Trophoblast cell (in vitro differentiated cells and primary cell): Measurements from ENCODE around the gene WDR72.

Experiments used
- DNase-seq, 2 donors: peaks; one replicate each; pipeline ENCODE4 v3.0.0-alpha.2; 2016
- H2AFZ ChIP-seq: 2 replicates; pipeline ENCODE4 v1.6.1; 2013; ENCODE audit warnings: low read length, moderate library complexity, mild to moderate bottlenecking; ENCODE audit not compliant: insufficient read depth, poor library complexity
- H2AK5ac ChIP-seq: 2 replicates; pipeline ENCODE4 v1.6.1; 2013; ENCODE audit warnings: mild to moderate bottlenecking, low read length
- H2BK120ac ChIP-seq: 2 replicates; pipeline ENCODE4 v1.6.1; 2013; ENCODE audit warnings: low read length, mild to moderate bottlenecking, moderate library complexity; ENCODE audit not compliant: insufficient read depth, poor library complexity
- H2BK12ac ChIP-seq: 2 replicates; pipeline ENCODE4 v1.6.1; 2013; ENCODE audit warnings: mild to moderate bottlenecking, low read length, moderate library complexity
- H2BK5ac ChIP-seq: 2 replicates; pipeline ENCODE4 v1.6.1; 2013; ENCODE audit warnings: low read length, low read depth, moderate library complexity, mild to moderate bottlenecking; ENCODE audit not compliant: poor library complexity
- H3K14ac ChIP-seq: 2 replicates; pipeline ENCODE4 v1.6.1; 2013; ENCODE audit warnings: mild to moderate bottlenecking, low read length
- H3K18ac ChIP-seq: 2 replicates; pipeline ENCODE4 v1.6.1; 2013; ENCODE audit warnings: mild to moderate bottlenecking, low read length
- H3K23ac ChIP-seq: 2 replicates; pipeline ENCODE4 v1.6.1; 2013; ENCODE audit warnings: low read length
- H3K27ac ChIP-seq: 2 replicates; pipeline ENCODE4 v1.5.1; 2013; ENCODE audit warnings: low read depth, mild to moderate bottlenecking, inconsistent platforms, low read length, moderate library complexity
- H3K27me3 ChIP-seq: 2 replicates; pipeline ENCODE4 v1.6.1; 2013; ENCODE audit warnings: inconsistent platforms, mild to moderate bottlenecking, low read length, moderate library complexity; ENCODE audit not compliant: insufficient read depth
- H3K36me3 ChIP-seq, 2 experiments: 1 replicate in 1 of 2; 2 replicates in 1 of 2; pipeline ENCODE4 v1.6.1; 2013; ENCODE audit warnings: low read length in 2 of 2, mild to moderate bottlenecking in 2 of 2, moderate library complexity in 1 of 2; ENCODE audit not compliant: insufficient read depth in 2 of 2, control insufficient read depth in 1 of 2
- H3K4ac ChIP-seq: 2 replicates; pipeline ENCODE4 v1.6.1; 2013; ENCODE audit warnings: low read depth, mild to moderate bottlenecking, low read length, moderate library complexity
- H3K4me1 ChIP-seq, 2 experiments: 1 replicate in 1 of 2; 2 replicates in 1 of 2; pipeline ENCODE4 v1.6.1; 2013; ENCODE audit warnings: low read length in 2 of 2, mild to moderate bottlenecking in 2 of 2, moderate library complexity in 1 of 2; ENCODE audit not compliant: insufficient read depth in 2 of 2, control insufficient read depth in 1 of 2
- H3K4me2 ChIP-seq: 2 replicates; pipeline ENCODE4 v1.6.1; 2013; ENCODE audit warnings: inconsistent platforms, mild to moderate bottlenecking, low read length, moderate library complexity
- H3K4me3 ChIP-seq: 2 replicates; pipeline ENCODE4 v1.5.1; 2013; ENCODE audit warnings: mild to moderate bottlenecking, low read depth, low read length, inconsistent platforms
- H3K79me1 ChIP-seq: one replicate; pipeline ENCODE4 v1.6.1; 2013; ENCODE audit warnings: low read length
- H3K79me2 ChIP-seq: 2 replicates; pipeline ENCODE4 v1.6.1; 2013; ENCODE audit warnings: low read length, mild to moderate bottlenecking; ENCODE audit not compliant: control insufficient read depth, insufficient read depth, poor library complexity
- H3K9ac ChIP-seq: 2 replicates; pipeline ENCODE4 v1.6.1; 2013; ENCODE audit warnings: mild to moderate bottlenecking, low read length
- H3K9me3 ChIP-seq: 2 replicates; pipeline ENCODE4 v1.6.1; 2013; ENCODE audit warnings: low read depth, mild to moderate bottlenecking, control low read depth, inconsistent platforms, low read length; ENCODE audit not compliant: insufficient read depth
- H4K12ac ChIP-seq: 2 replicates; pipeline ENCODE4 v1.6.1; 2013; ENCODE audit warnings: low read depth, mild to moderate bottlenecking, low read length, moderate library complexity
- H4K8ac ChIP-seq: 2 replicates; pipeline ENCODE4 v1.6.1; 2013; ENCODE audit warnings: low read depth, mild to moderate bottlenecking, low read length, moderate library complexity
- H4K91ac ChIP-seq: one replicate; pipeline ENCODE4 v1.6.1; 2013; ENCODE audit warnings: low read depth, mild to moderate bottlenecking, low read length, moderate library complexity
- WGBS: extraction: QIAGEN DNeasy Blood & Tissue Kit; methylation state at CpG from one replicate; pipeline ENCODE4 v1.1.7; 2013; ENCODE audit warnings: missing lambda C conversion rate; ENCODE audit not compliant: insufficient read length, insufficient coverage; ENCODE audit errors: extremely low coverage; 5-methylcytosine and 5-hydroxymethylcytosine counted together

Gene WDR72

DNA sequence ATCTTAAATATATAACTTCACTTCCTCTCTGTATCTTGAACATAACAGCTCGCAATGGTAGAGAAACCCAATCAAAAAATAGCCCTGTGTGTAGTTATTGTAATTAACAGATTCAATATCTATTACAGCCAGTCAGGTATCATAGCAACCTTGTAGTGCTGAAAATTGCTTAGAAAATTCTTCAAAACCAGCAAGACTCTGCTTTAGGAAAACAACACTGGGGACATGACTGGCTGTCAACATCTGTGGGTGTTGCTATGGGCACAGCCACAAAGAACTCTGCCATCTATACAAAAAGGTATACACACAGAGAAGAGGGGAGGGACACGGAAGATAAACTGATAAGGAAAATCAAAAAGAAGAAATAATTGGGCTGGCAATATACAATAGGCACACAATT is 101.2 kb downstream of the WDR72 start:
- no peaks in the 10 kb centered on the region for H3K27me3 ChIP-seq
- no peak overlapping the region for H2AK5ac ChIP-seq
- no peaks in the 10 kb centered on the region for H3K36me3 ChIP-seq
- no peak overlapping the region for H2BK12ac ChIP-seq
- no peaks in the 10 kb centered on the region for H3K4me1 ChIP-seq
- H3K14ac ChIP-seq: no peak overlapping the region
- H3K23ac ChIP-seq: no peak overlapping the region
- H3K27ac ChIP-seq: no peak overlapping the region
- no peak overlapping the region for H4K12ac ChIP-seq
- no peak overlapping the region for H3K4me3 ChIP-seq
- no peak overlapping the region for H2BK120ac ChIP-seq
- H3K9me3 ChIP-seq: no peaks in the 10 kb centered on the region
- no CpG with 5 or more reads among the region's 2 CpGs for WGBS
- H3K9ac ChIP-seq: no peak overlapping the region
- DNase-seq: no peak
- H4K8ac ChIP-seq: no peak overlapping the region
- H2BK5ac ChIP-seq: no peak overlapping the region
- H3K79me2 ChIP-seq: no peaks in the 10 kb centered on the region
- H3K18ac ChIP-seq: no peak overlapping the region
- no peak overlapping the region for H2AFZ ChIP-seq
- no peak overlapping the region for H3K4ac ChIP-seq
- H4K91ac ChIP-seq: no peak overlapping the region
- H3K4me2 ChIP-seq: no peak overlapping the region
- no peaks in the 10 kb centered on the region for H3K79me1 ChIP-seq

DNA sequence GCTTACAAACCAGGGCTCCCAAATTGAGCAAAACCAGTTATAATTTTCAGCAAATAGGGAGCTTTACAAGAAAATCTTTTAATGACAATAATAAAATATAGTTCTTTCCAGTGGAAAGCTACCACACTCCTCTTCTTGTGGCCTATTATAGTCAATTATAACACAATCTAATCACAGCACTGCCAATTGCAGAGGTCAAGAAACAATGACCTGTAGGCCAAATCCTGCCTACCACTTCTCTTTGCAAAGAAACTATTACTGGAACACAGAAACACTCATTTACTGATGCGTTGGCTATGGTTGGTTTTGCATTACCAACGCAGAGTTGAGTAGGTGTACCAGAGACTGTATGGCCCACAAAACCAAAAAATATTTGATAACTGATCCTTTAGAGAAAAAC is 110.5 kb downstream of the WDR72 start:
- H3K27me3 ChIP-seq: no peaks in the 10 kb centered on the region
- H3K79me2 ChIP-seq: no peaks in the 10 kb centered on the region
- no peak overlapping the region for H3K23ac ChIP-seq
- no peak overlapping the region for H3K4me2 ChIP-seq
- H3K4me1 ChIP-seq: peaks cover 0 to 2% of the 10 kb centered on the region in 2 experiments
- H3K4me3 ChIP-seq: no peak overlapping the region
- H4K91ac ChIP-seq: no peak overlapping the region
- no peak overlapping the region for H2AK5ac ChIP-seq
- no peak overlapping the region for H3K18ac ChIP-seq
- no peak overlapping the region for H3K9ac ChIP-seq
- H4K8ac ChIP-seq: no peak overlapping the region
- no peak overlapping the region for H2BK5ac ChIP-seq
- no peak overlapping the region for H3K4ac ChIP-seq
- no peak overlapping the region for H2AFZ ChIP-seq
- no peaks in the 10 kb centered on the region for H3K36me3 ChIP-seq
- WGBS: no CpG with 5 or more reads among the region's 2 CpGs
- H3K9me3 ChIP-seq: no peaks in the 10 kb centered on the region
- H3K27ac ChIP-seq: no peak overlapping the region
- H2BK120ac ChIP-seq: no peak overlapping the region
- H4K12ac ChIP-seq: no peak overlapping the region
- no peak overlapping the region for H3K14ac ChIP-seq
- no peak for DNase-seq
- no peaks in the 10 kb centered on the region for H3K79me1 ChIP-seq
- H2BK12ac ChIP-seq: no peak overlapping the region

DNA sequence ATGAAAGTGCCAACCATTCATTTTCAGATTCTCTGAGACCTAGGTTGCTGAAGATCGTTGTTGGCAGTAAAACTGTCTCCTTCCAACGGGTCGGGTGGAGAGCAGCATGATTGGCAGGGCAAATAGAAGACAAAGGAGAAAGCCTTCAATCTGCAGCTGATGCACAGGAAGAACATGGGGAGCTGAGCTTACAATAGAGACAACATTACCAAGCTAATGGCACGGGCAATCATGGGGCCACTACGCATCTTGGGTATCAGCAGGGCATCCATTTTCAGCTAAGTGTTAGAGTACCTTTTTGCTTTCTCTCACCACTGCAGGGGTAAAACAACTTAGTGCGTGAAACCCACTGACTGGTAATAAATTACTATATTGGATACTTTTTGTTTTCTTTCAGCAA is 114.8 kb downstream of the WDR72 start:
- Histone ChIP-seq H4K8ac (no peak overlapping the region), H3K79me1 (no peaks in the 10 kb centered on the region), H3K23ac (no peak overlapping the region), H2AK5ac (no peak overlapping the region), H3K9me3 (no peaks in the 10 kb centered on the region), H2AFZ (no peak overlapping the region), H2BK120ac (no peak overlapping the region), H3K18ac (no peak overlapping the region), H4K12ac (no peak overlapping the region), H3K4me1 (peaks cover 0 to 2% of the 10 kb centered on the region in 2 experiments), H4K91ac (no peak overlapping the region), H3K4ac (no peak overlapping the region), H3K4me2 (no peak overlapping the region), H2BK5ac (no peak overlapping the region), H3K9ac (no peak overlapping the region), H3K27me3 (no peaks in the 10 kb centered on the region), H3K14ac (no peak overlapping the region), H2BK12ac (no peak overlapping the region), H3K27ac (no peak overlapping the region), H3K4me3 (no peak overlapping the region), H3K79me2 (no peaks in the 10 kb centered on the region), H3K36me3 (no peaks in the 10 kb centered on the region)
- DNase-seq: no peak
- WGBS: no CpG with 5 or more reads among the region's 6 CpGs

DNA sequence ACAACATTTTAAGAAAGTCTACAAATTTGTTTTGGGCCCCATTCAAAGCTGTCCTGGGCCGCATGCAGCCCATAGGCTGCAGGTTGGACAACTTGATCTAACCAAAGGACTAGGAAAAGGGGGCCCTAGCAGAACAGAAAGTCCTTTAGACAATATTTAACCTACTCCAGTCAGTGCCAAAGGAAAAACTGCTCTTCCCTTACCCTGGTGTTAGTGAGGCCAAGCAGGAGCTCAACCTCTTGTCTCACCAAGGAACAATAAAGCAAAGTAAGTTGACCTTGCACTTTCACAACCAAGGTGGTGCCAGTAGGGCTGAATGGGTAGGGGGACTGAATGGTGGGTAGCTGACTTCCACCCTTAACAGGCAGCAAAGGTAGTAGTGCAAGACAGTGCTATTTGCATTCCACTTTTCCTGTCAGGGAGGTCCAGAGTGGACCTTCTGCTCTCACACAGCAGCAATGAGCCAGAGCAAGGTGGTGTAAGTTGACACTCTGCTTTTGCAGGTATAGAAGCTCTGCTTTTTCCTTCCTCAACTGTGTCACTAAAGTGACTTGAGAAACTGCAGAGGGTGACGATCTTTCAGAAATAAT is 124.9 kb downstream of the WDR72 start:
- no peak overlapping the region for H3K14ac ChIP-seq
- H3K79me1 ChIP-seq: no peaks in the 10 kb centered on the region
- no peak overlapping the region for H3K4me3 ChIP-seq
- H3K9me3 ChIP-seq: peaks cover 6% of the 10 kb centered on the region
- DNase-seq: no peak
- H3K4ac ChIP-seq: no peak overlapping the region
- no peak overlapping the region for H2BK120ac ChIP-seq
- no peak overlapping the region for H4K91ac ChIP-seq
- H4K8ac ChIP-seq: no peak overlapping the region
- no peak overlapping the region for H2AFZ ChIP-seq
- H3K4me2 ChIP-seq: no peak overlapping the region
- H3K18ac ChIP-seq: no peak overlapping the region
- H2BK5ac ChIP-seq: no peak overlapping the region
- H3K36me3 ChIP-seq: no peaks in the 10 kb centered on the region
- no peaks in the 10 kb centered on the region for H3K79me2 ChIP-seq
- H3K9ac ChIP-seq: no peak overlapping the region
- H3K23ac ChIP-seq: peak overlapping the region; percentile 5
- H4K12ac ChIP-seq: no peak overlapping the region
- no peaks in the 10 kb centered on the region for H3K4me1 ChIP-seq
- no peak overlapping the region for H2AK5ac ChIP-seq
- no CpG with 5 or more reads among the region's 2 CpGs for WGBS
- H3K27me3 ChIP-seq: no peaks in the 10 kb centered on the region
- H3K27ac ChIP-seq: no peak overlapping the region
- no peak overlapping the region for H2BK12ac ChIP-seq
